Measurements from ENCODE around the gene SERPING1.

Gene SERPING1

DNA sequence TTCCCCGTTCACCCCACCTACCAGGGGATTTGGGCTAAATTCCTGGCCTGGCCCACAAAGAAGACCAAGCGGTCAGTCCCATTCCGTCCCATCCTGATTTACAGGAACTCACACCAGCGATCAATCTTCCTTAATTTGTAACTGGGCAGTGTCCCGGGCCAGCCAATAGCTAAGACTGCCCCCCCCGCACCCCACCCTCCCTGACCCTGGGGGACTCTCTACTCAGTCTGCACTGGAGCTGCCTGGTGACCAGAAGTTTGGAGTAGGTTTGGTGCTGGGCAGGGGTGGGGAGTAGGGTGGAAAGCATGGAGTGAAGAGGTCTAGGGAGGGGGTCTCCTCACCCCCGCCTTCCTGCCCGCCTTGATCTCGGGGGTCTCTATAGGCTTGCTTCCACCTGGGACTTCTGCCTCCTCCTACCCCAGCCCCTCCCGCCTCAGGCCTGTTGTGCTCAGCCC lies at the start of gene SERPING1:
Gene SERPING1 (plus strand): TSS at position 225 of the 455 bp plus-strand sequence. CDS start 586 bp downstream, outside the sequence.
- no peak for DNase-seq

DNA sequence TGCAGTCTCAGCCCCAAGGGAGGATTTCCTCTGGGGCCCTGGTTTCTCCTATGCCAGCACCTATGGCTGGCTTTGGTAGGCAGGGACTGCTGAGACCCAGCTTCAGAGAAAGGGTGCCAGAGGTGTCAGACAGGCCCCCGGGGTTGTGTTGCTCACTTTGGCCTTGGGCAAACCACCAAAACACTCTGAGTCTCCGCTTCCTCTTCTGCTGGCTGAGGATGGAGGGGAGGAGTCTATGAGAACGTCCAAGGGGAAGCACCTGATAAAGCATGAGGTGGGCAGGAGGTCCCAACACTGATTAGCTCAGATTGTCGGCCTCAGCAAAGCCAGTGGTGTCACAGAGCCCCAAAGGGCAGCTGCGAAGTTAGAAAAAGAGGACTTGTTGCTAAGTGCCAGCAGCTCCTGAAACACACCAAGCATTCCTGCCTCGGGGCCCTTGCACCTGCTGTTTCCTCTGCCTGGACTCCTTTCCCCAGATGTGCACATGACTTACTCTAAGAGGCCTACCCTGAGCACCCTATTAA lies 49.6 kb upstream of the SERPING1 start:
- no peak for DNase-seq

DNA sequence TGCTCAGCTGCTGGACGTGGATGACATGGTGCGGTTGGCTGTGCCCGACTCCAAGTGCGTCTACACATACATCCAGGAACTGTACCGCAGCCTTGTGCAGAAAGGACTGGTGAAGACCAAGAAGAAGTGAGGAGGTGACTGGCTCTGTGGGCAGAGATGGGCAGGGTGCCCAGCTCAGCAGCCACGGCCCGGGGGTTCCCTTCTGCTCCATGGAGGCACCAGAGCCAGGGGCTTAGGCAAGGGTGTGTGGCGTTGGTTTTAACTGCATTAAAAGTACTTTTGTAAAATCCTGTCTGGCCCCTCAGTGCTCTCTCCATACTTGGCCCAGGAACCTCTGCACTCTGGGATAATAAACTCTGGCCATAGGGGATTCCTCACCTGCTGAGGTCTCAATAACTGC lies 47.5 kb upstream of the SERPING1 start:
- no peak for DNase-seq

DNA sequence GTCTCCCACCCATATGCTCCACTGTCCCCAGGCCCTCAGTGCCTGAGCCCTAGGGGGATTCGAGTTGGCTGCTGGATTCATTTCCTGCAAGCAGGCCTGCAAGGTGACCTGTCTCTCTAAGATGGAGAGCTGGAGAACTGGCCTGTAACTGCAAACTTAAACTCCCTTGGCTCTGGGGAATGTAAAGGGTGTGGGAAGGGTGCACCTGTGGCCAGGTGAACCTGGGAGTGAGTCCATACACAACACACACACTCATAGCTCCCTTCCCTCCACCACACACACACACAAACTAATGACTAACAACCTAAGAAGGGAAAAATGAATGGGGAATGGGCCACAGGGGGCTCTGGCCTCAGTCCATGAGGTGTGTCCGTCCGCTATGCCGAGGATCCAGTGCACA lies 45.5 kb upstream of the SERPING1 start:
- DNase-seq, result no peak

DNA sequence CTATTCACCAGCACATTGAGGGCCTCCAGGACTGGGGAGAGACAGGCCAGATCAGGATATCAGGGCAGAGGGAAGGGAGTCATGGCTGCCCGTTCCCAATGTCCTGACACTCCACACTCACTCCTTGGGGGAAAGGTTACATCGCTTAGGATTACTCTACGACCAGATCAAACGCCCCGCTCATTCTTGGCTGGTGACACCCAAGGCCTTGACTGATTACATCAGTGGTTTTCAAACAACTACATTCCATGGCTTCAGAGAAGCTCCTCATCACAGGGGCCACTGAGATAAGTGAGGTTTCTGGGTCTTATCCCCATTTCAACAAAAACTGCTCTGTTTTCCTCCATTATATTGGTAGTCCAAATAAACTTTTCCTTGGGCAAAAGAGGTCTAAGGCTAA lies 45.0 kb upstream of the SERPING1 start:
- no peak for DNase-seq

DNA sequence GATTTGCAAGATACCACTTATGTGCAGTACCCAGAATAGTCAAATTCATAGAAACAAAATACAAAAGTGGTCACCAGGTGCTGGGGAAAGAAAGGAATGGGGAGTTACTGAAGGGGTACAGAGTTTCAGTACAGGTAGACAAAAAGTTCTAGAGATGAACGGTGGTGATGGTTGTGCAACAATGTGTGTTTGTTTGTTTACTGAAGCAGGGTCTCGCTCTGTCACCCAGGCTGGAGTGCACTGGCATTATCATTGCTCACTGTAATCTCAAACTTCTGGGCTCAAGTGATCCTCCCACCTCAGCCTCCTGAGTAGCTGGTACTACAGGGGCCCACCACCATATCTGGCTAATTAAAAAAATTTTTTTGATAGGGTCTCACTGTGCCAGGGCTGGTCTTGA lies 42.1 kb upstream of the SERPING1 start:
- DNase-seq, result no peak

DNA sequence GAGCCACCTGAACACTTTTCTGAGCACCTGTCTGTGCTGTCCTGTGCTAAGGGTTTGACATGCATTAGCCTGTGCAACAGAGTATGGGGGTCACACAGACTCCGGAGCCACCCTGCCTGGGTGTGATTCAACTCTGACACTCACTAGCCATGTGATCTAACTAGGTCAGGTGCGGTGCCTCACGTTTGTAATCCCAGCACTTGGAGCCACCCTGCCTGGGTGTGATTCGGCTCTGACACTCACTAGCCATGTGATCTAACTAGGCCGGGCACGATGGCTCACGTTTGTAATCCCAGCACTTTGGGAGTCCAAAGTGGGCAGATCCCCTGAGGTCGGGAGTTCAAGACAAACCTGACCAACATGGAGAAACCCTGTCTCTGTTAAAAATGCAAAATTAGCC lies 41.4 kb upstream of the SERPING1 start:
- no peak for DNase-seq

DNA sequence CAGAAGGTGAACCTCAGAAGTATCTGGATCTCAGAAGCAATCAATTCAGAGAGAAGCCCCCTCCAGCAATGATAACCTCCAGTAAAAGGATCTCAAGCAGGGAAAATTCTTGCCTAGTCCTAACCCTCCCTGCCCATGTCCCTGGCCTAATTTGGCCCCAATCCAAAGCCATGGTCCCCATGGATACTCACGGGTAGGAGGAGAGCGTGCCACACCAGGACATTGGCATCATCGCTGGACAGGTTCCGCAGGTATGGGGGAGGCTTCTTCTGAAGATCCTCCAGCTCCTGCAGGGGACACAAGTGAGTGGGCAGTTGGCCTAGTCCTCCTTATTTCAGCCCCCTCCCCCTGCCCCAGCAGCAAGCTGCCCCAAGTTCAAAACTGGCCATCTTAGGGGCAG lies 37.3 kb upstream of the SERPING1 start:
- no peak for DNase-seq

DNA sequence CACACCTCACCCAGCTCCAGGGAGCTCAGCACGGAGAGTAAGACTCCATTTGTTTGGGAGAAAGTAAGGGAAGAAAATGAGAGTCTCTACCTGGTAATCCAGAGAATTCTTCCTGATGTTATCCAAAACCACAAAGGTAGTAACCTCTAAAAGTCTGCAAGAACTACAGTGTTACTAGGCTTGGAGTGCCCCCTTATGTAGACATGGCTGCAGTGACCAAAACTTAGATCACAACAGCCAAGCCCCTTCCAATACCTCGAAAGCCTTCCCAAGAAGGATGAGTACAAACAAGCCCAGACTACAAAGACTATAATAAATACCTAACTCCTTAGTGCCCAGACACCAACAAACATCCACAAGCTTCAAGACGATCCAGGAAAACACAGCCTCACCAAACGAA lies 34.9 kb upstream of the SERPING1 start:
- no peak for DNase-seq

DNA sequence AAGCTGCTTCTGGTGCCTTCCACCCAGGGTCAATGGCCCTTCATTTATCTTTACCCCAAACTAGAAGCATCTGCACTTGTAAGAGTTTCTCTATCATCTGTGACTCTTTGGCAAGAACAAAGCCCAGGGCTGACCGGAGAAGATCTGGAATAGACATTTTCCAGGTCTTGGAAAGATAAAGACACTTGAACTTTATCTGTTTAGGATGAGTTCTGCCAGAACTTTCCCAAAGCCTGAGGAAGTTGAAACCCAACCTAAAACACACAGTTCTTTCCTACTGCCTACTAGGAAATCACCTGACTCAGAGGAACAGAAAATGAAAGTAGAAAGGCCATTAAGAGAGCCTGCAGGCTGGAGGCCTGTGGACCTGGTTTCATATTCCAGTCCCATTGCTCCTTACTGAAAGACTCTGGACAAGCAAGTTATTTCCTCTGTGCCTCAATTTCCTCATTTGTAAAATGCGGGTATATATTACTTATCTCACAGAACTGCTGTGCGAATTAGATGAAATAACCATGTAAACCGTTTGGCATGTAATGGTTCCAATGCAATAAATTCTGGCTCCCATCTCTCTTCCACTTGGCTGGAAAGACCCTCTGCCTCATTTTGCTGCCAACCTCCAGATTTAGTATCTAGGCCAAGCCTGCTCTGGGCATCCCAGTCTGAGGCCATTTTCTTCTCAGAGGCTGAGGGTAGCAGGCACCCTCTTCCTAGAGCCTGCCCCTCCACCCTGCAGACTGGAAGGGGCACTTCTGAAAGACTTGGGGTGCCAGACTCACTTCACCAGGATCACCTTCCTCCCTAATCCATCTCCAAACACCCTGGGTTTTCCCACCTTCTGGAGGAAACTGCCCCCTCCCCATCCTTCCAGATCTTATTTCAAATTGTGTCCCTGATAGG lies 31.2 kb upstream of the SERPING1 start:
- no peak for DNase-seq

DNA sequence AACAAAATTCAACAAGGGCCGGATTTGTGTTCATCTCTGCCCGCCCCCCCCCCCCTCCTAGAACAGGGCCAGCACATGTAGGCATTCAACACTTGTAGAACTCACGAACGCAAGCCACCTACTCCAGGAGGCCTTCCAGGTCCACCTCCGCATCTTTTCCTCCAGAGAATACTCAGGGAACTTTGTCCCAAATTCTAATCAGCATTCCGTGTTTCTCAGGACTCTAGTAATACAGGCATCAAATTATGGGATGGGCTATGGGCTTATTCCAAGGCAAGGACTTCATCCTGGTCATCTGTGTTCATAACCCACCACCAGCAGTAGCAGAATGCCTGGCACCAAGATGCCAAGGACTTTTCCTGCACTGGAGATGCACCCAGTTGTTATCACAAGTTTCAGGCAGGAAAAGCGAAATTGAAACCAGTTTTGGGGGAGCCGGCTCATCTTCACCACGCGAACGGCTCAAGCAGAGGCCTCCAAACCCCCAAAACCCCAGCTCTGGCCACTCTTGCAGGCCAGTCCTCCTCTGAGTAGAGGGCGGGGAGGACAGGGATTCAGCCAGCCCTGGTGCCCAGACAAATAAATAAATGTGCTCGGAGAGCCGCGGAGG lies 30.5 kb upstream of the SERPING1 start:
- DNase-seq, result no peak

DNA sequence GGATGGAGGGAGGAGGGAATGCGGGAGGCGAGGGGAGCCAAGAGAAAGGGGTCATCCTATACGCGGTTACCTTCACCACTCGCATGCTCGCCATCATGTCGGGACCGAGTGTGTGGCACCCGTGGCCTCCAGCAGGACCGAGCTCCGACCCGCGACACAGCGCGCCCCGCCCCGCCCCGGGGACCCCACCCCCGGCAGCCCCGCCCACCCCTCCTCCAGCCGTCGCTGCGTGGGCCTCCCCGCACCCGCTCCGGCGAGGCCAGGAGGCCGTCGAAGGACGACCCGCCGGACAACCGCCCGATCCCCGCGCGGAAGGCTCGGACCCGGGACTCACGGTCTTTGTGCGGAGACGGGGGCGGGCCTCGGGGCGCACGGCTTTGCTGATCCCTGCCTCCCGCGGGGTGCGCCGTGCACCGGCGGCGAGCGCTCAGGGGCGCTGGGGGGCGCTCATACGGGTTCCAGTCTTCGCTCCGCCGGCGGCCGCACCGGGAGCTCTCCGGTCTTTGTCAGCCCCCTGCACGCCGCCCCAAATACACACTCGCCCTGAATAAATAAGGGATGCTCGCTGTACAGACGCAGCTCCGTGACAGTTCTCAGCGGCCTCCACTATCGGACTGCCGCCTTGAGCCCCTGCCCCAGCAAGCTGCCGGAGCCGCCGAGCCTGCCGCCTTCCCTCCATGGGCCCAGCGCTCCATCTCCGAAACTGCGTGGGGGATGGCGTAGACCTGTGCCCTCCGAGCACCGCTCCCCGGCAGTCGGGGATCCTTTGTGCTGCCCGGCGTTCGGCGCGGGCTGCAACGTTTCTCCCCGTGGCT lies 29.8 kb upstream of the SERPING1 start, which contains the start of gene UBE2L6:
Gene UBE2L6 (minus strand): TSS at position 158 of the 815 bp plus-strand sequence. CDS start 61 bp downstream, at position 97.
- peak; percentile 48 for DNase-seq

DNA sequence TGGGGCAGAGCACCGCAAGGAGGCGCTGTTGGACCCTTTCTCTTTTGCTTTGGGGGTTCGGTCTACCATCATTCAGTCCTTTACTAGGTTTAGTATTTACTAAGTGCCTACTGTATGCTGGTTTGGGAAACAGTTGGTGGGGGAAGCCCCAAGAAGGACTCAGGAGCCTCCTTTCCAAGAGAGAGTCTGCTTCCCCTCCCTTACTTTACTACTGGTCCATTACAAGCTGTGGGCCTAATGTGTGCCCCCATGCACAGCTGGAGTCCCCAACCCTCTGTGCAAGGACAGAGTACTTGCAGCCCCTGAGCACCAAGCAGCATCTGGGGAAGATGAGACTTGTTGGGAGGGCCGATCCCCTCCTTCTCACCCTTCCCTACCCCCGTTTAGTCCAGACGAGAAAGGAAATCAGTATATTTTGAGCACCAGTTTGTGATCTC lies 29.1 kb upstream of the SERPING1 start:
- DNase-seq, result peak; percentile 75

DNA sequence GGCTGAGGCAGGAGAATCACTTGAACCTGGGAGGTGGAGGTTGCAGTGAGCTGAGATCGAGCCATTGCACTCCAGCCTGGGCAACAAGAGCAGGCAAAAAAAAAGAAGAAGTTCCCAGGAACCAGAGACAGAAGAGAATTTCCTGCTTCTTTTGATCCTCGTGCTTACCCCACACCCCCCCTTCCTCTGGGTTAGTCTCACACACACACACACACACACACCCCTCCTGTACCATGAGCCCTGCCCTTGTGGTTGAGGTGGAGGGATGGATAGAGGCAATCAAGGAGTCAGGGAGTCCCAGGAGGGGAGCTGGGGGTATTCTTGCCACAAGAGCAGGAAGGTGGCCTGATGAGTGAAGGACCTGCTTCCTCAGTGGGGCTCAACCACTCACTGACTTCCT lies 25.9 kb upstream of the SERPING1 start:
- no peak for DNase-seq

DNA sequence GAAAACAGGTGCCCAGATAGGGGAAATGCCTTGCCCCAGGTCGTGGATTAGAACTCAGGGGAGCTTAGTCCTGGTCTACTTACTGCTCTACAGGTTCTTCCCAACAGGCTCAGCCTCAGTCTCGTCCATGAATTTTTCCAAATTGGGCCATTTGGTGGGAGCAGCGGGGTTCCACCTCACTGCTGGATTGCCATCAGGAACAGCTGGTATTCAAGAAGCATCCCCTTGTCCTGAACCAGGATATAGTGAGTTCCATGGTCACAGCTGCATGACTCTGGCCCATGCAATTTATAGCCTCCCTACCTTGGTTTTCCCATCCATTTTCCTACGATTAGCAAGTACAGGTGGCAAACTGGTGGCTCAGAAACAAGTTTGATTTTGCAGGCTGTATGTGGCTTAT lies 23.4 kb upstream of the SERPING1 start:
- no peak for DNase-seq

DNA sequence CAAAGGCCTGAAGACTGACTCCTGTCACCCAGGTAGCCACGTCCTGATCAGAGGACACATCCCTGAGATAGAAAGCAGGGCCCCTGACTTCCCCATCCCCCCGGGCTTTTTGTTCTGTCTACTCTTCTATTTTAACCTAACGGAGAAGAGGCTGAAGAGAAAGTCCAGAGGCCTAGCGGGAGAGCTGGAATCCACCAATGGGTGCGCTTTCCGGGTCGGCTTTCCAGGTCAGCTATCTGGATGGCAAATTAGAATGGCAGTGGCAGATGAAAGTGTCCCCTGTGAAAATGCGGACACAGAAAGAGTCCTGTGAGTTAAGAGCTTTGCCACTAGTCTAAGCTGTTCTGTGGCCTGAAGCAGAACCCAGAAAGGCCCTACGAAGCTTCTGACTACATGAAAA lies 13.1 kb upstream of the SERPING1 start:
- DNase-seq, result no peak

DNA sequence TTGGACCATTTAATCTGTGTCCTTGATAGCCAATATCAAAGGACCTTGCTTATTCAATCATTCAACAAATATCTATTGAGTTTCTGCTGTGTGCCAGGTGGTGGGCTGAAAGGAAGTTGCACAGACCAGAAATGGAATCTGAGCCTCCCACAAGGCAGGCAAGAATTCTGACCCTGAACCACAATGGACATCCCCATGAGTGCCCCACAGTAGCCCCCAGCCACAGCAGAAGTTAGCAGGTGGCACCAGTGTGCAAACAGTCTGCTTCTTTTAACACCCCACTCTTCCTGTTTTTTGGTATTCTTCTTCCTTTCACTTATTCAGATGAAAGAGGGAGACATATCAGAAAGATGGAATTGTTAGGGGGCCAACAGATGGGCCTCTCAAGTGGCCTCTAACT lies 12.2 kb upstream of the SERPING1 start:
- no peak for DNase-seq

DNA sequence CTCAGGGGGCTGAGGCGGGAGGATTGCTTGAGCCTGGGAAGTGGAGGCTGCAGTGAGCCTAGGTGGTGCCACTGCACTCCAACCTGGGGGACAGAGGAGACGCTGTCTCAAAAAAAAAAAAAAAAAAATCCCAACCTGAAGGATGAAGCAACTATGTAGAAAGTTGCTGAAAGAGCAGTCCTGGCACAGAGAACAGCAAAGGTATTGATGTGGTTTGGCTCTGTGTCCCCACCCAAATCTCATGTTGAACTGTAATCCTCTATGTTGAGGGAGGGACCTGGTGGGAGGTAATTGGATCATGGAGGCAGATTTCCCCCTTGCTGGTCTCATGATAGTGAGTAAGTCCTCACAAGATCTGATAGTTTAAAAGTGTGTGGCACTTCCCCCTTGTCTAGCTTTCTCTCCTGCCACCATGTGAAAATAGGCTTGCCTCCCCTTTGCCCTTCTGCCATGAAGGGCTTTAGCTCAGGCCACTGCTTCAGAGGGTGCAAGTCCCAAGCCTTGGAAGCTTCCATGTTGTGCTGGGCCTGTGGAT lies 10.7 kb upstream of the SERPING1 start:
- no peak for DNase-seq

DNA sequence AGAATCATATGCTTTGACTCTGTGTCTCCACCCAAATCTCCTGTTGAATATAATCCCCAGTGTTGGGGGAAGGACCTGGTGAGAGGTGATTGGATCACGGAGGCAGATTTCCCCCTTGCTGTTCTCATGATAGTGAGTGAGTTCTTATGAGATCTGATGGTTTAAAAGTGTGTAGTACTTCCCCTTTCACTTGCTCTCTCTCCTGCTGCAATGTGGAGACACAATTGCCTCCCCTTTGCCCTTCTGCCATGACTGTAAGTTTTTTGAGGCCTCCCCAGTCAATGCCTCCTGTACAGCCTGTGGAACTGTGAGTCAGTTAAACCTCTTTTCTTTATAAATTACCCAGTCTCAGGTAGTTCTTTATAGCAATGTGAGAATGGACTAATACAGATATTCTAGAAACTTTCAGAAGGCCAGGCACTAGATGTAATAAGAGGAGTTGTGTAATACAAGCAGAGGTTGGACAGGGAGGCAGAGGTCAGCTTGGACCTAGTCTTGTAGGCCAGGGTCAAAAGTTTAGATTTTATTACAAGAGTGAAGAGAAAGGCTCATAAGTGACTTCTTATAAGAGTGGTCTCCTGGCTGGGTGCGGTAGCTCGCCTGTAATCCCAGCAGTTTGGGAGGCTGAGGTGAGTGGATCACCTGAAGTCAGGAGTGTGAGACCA lies 9.3 kb upstream of the SERPING1 start:
- DNase-seq, result no peak

DNA sequence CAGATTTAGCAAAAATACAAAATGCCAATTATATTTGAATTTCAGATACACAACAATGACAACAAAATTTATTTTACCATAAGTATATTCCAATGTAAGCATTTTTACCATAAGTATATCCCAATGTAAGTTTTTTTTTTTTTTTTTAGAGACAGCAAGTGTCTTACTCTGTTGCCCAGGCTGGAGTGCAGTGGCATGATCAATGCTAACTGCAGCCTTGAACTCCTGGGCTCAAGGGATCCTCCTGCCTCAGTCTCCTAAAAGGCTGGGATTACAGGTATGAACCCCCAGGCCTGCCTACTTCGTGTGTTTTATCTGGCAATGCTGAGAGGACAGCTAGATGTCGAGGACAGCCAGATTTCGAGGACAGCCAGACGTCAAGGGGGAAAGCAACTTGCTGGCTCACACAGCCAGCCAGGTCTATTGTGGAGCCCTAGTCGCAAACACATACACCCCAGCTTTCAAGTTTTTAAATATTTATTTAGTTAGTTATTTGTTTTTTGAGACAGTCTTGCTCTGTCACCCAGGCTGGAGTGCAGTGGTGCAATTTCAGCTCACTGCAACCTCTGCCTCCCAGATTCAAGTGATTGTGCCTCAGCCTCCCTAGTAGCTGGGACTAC lies 1.1 kb upstream of the SERPING1 start:
- DNase-seq, result no peak

DNA sequence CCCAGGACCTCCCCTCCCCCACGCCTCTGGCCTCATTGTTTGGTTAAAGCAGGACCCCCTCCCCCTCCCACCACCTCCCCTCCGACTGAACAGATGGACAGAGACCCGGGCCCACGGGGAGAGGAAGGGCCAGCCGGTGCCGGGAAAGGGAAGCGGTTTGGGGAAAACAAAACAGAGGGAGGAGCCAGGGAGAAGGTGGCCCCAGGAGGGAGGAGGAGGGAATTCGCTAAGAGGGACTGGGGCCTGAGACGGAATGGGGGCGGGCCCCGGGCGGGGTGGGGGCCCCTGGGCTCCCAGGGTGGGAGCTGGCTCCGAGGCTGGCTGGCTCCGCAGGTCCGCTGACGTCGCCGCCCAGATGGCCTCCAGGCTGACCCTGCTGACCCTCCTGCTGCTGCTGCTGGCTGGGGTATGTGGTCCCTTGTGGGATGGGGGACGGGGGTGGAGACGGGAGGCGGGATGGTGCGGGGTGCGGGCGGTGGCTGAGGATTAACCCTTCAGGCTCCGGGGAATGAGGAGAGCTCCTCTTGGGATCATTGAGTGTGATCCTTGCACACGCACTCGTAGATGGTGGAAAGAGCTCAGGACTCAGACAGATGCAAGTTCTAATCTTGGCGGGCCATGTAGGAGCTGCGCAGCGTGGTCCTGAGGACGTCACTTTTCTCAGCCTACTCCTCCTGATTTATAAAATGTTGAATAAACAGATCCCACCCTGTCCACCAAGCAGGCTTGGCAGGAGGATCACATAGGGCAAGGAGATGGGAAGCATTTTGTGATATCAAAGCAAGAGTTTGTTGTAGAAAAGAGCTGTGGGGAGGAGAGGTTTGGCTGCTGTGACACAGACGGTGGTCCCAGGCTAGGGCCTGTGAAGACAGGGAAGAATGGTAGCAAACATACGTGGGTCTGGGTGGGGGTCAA lies 688 bp downstream of the SERPING1 start:
- DNase-seq, result no peak

Data from NCI-H526 treated with DMSO at 0.1 percent for 48 hours (cell line).